Astrocyte of the spinal cord (primary cell): ENCODE results near the gene KIF16B.

Experiments
- DNase-seq: peaks from one replicate; pipeline ENCODE4 v3.0.0; 2011; ENCODE audit warnings: low read depth, low spot score
- H3K4me3 ChIP-seq: 2 replicates; pipeline ENCODE4 v1.5.1; 2011; ENCODE audit warnings: low read depth, mild to moderate bottlenecking, low read length, moderate library complexity
- CTCF ChIP-seq: IDR thresholded peaks from 2 replicates; pipeline ENCODE4 v1.5.1; 2012; ENCODE audit warnings: low read depth, mild to moderate bottlenecking, low read length, inconsistent platforms
- in situ Hi-C: cut with HindIII; loops from 2 replicates; pipeline ENCODE4 v1.10.0; 2017; ENCODE audit warnings: low sequenced_read_pairs

The KIF16B gene

GRCh38 chr20:16616317-16616716 lies 43.1 kb upstream of the KIF16B start:
- in situ Hi-C loops, result no loop called here
- no peak for DNase-seq
- no peak overlapping the region for H3K4me3 ChIP-seq
- no peak for TF ChIP-seq CTCF

DNA sequence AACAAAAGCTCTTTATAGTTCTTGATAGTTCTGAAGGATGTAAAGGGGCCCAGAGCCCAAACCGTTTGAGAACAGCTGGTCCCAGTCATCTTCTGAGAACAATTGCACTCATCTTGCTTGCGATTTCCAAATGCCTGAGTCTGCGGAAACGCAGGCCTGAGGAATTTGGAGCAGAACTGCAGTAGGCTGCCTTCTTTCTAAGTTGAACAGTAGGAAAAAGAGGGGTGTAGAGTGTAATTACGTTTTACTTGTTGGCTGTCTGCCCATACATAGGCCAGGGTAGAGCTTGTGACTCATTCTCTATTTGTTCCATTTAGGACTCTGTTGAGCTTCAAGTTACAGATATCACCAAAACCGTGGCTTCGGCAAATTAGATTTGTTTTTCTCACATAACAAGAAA lies 42.0 kb upstream of the KIF16B start:
- in situ Hi-C loops, result no loop called here
- DNase-seq, result peak; percentile 55
- no peak for TF ChIP-seq CTCF
- no peak overlapping the region for H3K4me3 ChIP-seq

GRCh38 chr20:16613954-16614353 lies 40.7 kb upstream of the KIF16B start:
- in situ Hi-C loops, result no loop called here
- TF ChIP-seq CTCF, result no peak
- DNase-seq, result no peak
- H3K4me3 ChIP-seq, result no peak overlapping the region

GRCh38 chr20:16612706-16613105 lies 39.5 kb upstream of the KIF16B start:
- DNase-seq, result no peak
- in situ Hi-C loops, result no loop called here
- no peak overlapping the region for H3K4me3 ChIP-seq
- TF ChIP-seq CTCF, result no peak

DNA sequence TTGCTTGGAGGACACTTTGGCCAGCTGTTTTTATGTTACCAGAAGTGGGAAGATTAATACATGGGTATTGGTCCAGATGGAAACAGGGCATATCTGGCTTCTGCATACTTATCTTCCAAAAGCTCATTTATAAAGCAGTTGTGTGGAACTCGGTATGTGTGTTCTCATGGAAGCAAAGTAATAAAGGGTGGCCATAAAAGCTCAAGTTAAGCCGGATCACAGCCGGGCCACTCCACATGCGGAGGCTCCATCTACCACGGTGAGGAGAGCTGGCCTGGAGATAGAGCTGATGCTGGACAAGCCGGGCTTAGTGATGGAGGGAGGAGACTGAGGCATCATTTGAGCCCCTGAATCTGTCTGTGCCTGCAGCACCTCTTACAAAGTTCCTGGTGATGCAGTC lies 38.6 kb upstream of the KIF16B start:
- in situ Hi-C loops, result no loop called here
- DNase-seq, result no peak
- H3K4me3 ChIP-seq, result no peak overlapping the region
- no peak for TF ChIP-seq CTCF

DNA sequence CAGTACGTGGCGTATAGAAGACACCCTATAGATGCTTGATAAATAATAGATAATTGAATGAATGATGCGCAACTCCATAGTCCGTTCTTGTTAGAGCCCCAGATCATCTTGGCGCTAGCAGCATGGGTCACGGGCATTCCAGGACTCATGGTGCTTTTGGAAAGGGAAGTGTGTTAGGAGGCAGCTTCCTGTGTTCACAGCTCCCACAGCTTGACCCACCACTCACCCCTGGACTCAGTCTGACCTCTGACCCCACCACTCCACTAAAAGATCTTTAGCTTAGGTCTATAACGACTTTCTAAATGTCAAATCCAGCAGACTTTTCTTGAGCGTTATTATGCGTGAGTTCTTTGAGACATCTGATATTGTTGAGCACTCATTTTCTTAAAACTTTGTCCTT lies 35.8 kb upstream of the KIF16B start:
- no peak for DNase-seq

More for the DNA sequence above, 35.8 kb upstream of the KIF16B start:
- no peak overlapping the region for H3K4me3 ChIP-seq
- in situ Hi-C loops, result no loop called here
- no peak for TF ChIP-seq CTCF
